ENCODE data around the gene KCNQ5.

GRCh38 chr6:72886170-72886569 is 264.3 kb downstream of the KCNQ5 start:
- TF ChIP-seq SP1 (IDR thresholded peaks at IDR 0.05; ENCODE audit: low read depth) (no peak), POLR2AphosphoS5 (IDR thresholded peaks at IDR 0.05; ENCODE audit: low read depth, low read length) (no peak), MAX (IDR thresholded peaks at IDR 0.05) (no peak), POLR2A (IDR thresholded peaks at IDR 0.05; ENCODE audit: borderline replicate concordance, extremely low read depth, insufficient read depth, insufficient read length) (no peak), ZNF274 (IDR thresholded peaks at IDR 0.05; ENCODE audit: low read depth, low read length) (no peak), CTCF (IDR thresholded peaks at IDR 0.05 in 2 of 3, conservative IDR thresholded peaks at IDR 0.05 in 1 of 3; ENCODE audit: borderline replicate concordance in 1 of 3, insufficient read depth in 1 of 3, low read depth in 2 of 3, low read length in 2 of 3) (no peak), SRF (IDR thresholded peaks at IDR 0.05; ENCODE audit: low read depth) (no peak), EZH2phosphoT487 (IDR thresholded peaks at IDR 0.05; ENCODE audit: borderline replicate concordance) (no peak), YY1 (IDR thresholded peaks at IDR 0.05; ENCODE audit: extremely low read depth, insufficient replicate concordance, low read depth, low read length) (no peak), EZH2 (IDR thresholded peaks at IDR 0.05) (no peak)
- TF ChIP-seq, protein P1, sequence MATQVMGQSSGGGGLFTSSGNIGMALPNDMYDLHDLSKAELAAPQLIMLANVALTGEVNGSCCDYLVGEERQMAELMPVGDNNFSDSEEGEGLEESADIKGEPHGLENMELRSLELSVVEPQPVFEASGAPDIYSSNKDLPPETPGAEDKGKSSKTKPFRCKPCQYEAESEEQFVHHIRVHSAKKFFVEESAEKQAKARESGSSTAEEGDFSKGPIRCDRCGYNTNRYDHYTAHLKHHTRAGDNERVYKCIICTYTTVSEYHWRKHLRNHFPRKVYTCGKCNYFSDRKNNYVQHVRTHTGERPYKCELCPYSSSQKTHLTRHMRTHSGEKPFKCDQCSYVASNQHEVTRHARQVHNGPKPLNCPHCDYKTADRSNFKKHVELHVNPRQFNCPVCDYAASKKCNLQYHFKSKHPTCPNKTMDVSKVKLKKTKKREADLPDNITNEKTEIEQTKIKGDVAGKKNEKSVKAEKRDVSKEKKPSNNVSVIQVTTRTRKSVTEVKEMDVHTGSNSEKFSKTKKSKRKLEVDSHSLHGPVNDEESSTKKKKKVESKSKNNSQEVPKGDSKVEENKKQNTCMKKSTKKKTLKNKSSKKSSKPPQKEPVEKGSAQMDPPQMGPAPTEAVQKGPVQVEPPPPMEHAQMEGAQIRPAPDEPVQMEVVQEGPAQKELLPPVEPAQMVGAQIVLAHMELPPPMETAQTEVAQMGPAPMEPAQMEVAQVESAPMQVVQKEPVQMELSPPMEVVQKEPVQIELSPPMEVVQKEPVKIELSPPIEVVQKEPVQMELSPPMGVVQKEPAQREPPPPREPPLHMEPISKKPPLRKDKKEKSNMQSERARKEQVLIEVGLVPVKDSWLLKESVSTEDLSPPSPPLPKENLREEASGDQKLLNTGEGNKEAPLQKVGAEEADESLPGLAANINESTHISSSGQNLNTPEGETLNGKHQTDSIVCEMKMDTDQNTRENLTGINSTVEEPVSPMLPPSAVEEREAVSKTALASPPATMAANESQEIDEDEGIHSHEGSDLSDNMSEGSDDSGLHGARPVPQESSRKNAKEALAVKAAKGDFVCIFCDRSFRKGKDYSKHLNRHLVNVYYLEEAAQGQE (IDR thresholded peaks at IDR 0.05; ENCODE audit: low read depth), result no peak

Data from HCT116 (cell line).